IPS-18c (cell line): ENCODE data around the gene PRKAG2.
"Not testable (repeated sequence)": the region's sequence is repeated elsewhere in the genome, so short reads cannot be mapped to it uniquely, and the experiment has no call there.

ENCODE experiments used
- H3K4me3 ChIP-seq: 2 replicates; pipeline ENCODE4 v1.7.0; 2013; ENCODE audit warnings: low read depth, mild to moderate bottlenecking, low read length, moderate library complexity; ENCODE audit not compliant: insufficient read depth
- H3K9me3 ChIP-seq: one replicate; pipeline ENCODE4 v1.6.1; 2013; ENCODE audit warnings: mild to moderate bottlenecking, low read length, moderate library complexity; ENCODE audit not compliant: control insufficient read depth, insufficient read depth

Gene PRKAG2

GRCh38 chr7:151890355-151891004, 13.6 kb upstream of the PRKAG2 start:
- Histone ChIP-seq H3K4me3 (no peak overlapping the region), H3K9me3 (no peaks in the 10 kb centered on the region)

GRCh38 chr7:151889406-151890354, 12.8 kb upstream of the PRKAG2 start:
- no peaks in the 10 kb centered on the region for H3K9me3 ChIP-seq
- no peak overlapping the region for H3K4me3 ChIP-seq

GRCh38 chr7:151888079-151889067, 11.5 kb upstream of the PRKAG2 start:
- H3K4me3 ChIP-seq = no peak overlapping the region
- no peaks in the 10 kb centered on the region for H3K9me3 ChIP-seq

GRCh38 chr7:151886783-151887182, 9.9 kb upstream of the PRKAG2 start:
- H3K4me3 ChIP-seq = no peak overlapping the region

GRCh38 chr7:151885202-151885580, 8.3 kb upstream of the PRKAG2 start:
- no peak overlapping the region for H3K4me3 ChIP-seq
- no peaks in the 10 kb centered on the region for H3K9me3 ChIP-seq

More at GRCh38 chr7:151886783-151887182, 9.9 kb upstream of the PRKAG2 start:
- no peaks in the 10 kb centered on the region for H3K9me3 ChIP-seq

- Histone ChIP-seq H3K4me3 (no peak overlapping the region), H3K9me3 (no peaks in the 10 kb centered on the region)
These were observed 7.6 kb upstream of the PRKAG2 start for GRCh38 chr7:151884312-151885201.

- no peak overlapping the region for H3K4me3 ChIP-seq
- no peaks in the 10 kb centered on the region for H3K9me3 ChIP-seq
These were observed 6.9 kb upstream of the PRKAG2 start for GRCh38 chr7:151883857-151884256.

GRCh38 chr7:151882734-151883133, 5.8 kb upstream of the PRKAG2 start:
- no peak overlapping the region for H3K4me3 ChIP-seq
- no peaks in the 10 kb centered on the region for H3K9me3 ChIP-seq

GRCh38 chr7:151880688-151881087, 3.8 kb upstream of the PRKAG2 start:
- Histone ChIP-seq H3K9me3 (peaks cover 2% of the 10 kb centered on the region), H3K4me3 (no peak overlapping the region)

- Histone ChIP-seq H3K4me3 (peak overlapping the region; percentile 62), H3K9me3 (peaks cover 2% of the 10 kb centered on the region)
These were observed 1.3 kb upstream of the PRKAG2 start for GRCh38 chr7:151877911-151878835.

- H3K4me3 ChIP-seq = peak overlapping the region; percentile 81
These were observed 695 bp downstream of the PRKAG2 start for GRCh38 chr7:151875942-151876898.

GRCh38 chr7:151874479-151874878, 2.4 kb downstream of the PRKAG2 start:
- H3K4me3 ChIP-seq, H3K9me3 ChIP-seq: not testable (repeated sequence)

More at GRCh38 chr7:151875942-151876898, 695 bp downstream of the PRKAG2 start:
- H3K9me3 ChIP-seq = peaks cover 2% of the 10 kb centered on the region

- peaks cover 2% of the 10 kb centered on the region for H3K9me3 ChIP-seq
- H3K4me3 ChIP-seq = no peak overlapping the region
These were observed 3.4 kb downstream of the PRKAG2 start for GRCh38 chr7:151873402-151873965.
